Karpas-422 (cell line): ENCODE data around the gene SPEM2. TPM values are rescaled to one million over a fixed set of nuclear protein-coding genes. Genes with fewer than 3 reads are reported as not detected.

Experiments
- DNase-seq: peaks from one replicate; pipeline ENCODE4 v3.0.0-alpha.2; 2015
- H2AFZ ChIP-seq: fragments of 200-600 bp; sonication (generic); 2 replicates; pipeline ENCODE4 v1.6.1; 2014; ENCODE audit warnings: antibody characterized with exemption, low read length, mixed read lengths
- H3K27ac ChIP-seq: fragments of 200-600 bp; sonication (generic); 2 replicates; pipeline ENCODE4 v1.5.1; 2014; ENCODE audit warnings: mild to moderate bottlenecking, low read length, moderate library complexity
- H3K27me3 ChIP-seq: fragments of 200-600 bp; sonication (generic); 2 replicates; pipeline ENCODE4 v1.6.1; 2014; ENCODE audit warnings: low read length, mixed read lengths
- H3K36me3 ChIP-seq: fragments of 200-600 bp; sonication (generic); 2 replicates; pipeline ENCODE4 v1.6.1; 2014; ENCODE audit warnings: low read length, mixed read lengths; ENCODE audit not compliant: insufficient read depth
- H3K4me1 ChIP-seq: fragments of 200-600 bp; sonication (generic); 2 replicates; pipeline ENCODE4 v1.6.1; 2014; ENCODE audit warnings: mild to moderate bottlenecking, low read length, mixed read lengths
- H3K4me2 ChIP-seq: fragments of 200-600 bp; sonication (generic); 2 replicates; pipeline ENCODE4 v1.6.1; 2014; ENCODE audit warnings: low read length, low read depth, mild to moderate bottlenecking; ENCODE audit not compliant: poor library complexity, severe bottlenecking
- H3K4me3 ChIP-seq: fragments of 200-600 bp; sonication (generic); 2 replicates; pipeline ENCODE4 v1.5.1; 2014; ENCODE audit warnings: mild to moderate bottlenecking, antibody characterized with exemption, low read length, mixed read lengths
- H3K79me2 ChIP-seq: fragments of 200-600 bp; sonication (generic); 2 replicates; pipeline ENCODE4 v1.6.1; 2014; ENCODE audit warnings: mild to moderate bottlenecking, low read length, mixed read lengths
- H3K9ac ChIP-seq: fragments of 200-600 bp; sonication (generic); 2 replicates; pipeline ENCODE4 v1.6.0; 2014; ENCODE audit warnings: low read length
- H3K9me2 ChIP-seq: fragments of 200-600 bp; sonication (generic), shearing (Covaris generic); replicated peaks from 2 replicates; pipeline ENCODE4 v1.6.0; 2014; ENCODE audit warnings: mild to moderate bottlenecking, low read length, moderate library complexity; ENCODE audit not compliant: insufficient read depth
- H3K9me3 ChIP-seq: fragments of 300-700, 200-600 bp; sonication (generic); 2 replicates; pipeline ENCODE4 v1.6.1; 2014; ENCODE audit warnings: low read length, mixed read lengths
- H4K20me1 ChIP-seq: fragments of 200-600 bp; sonication (generic); 2 replicates; pipeline ENCODE4 v1.6.1; 2014; ENCODE audit warnings: mild to moderate bottlenecking, antibody characterized with exemption, low read length, low read depth; ENCODE audit not compliant: insufficient read depth
- total RNA-seq: library from RNA; depleted of rRNA; stranded (reverse); fragments of >200 nt; shearing (Covaris generic); gene quantifications from 2 replicates; pipeline ENCODE4 v1.2.3, GENCODE V29; 2014; ENCODE audit warnings: low replicate concordance

SPEM2 gene
- total RNA-seq, 1 experiment from 2014 or later = not detected

DNA sequence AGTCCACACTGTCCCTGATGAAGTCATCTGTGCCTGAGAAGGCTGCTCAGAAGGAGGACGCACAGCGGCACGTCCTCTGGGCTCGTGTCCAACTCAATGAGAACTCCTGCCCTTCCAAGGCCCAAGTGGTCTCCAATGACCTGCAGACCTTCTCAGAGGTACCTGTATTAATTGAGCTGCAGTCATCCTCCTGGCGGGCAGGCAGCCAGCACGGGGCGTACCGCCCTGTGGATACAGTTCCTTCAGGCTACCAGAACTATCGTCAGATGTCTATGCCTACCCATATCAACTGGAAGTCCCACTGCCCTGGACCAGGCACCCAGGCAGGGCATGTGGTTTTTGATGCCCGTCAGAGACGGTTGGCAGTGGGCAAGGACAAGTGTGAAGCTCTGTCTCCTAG, 6.9 kb downstream of the SPEM2 start:
- Histone ChIP-seq H4K20me1 (0 out of 2 replicates have a peak, but pooled peaks cover under 1% of the 10 kb centered on the region), H3K9ac (no peak overlapping the region), H3K4me1 (peaks cover 12% of the 10 kb centered on the region), H3K9me2 (no peaks in the 10 kb centered on the region), H3K9me3 (no peaks in the 10 kb centered on the region), H3K36me3 (no peaks in the 10 kb centered on the region), H3K4me2 (no peak overlapping the region), H3K79me2 (0 out of 2 replicates have a peak, but pooled peaks cover 4% of the 10 kb centered on the region), H3K27ac (no peak overlapping the region), H3K4me3 (no peak overlapping the region), H3K27me3 (no peaks in the 10 kb centered on the region), H2AFZ (no peak overlapping the region)
- DNase-seq = no peak

DNA sequence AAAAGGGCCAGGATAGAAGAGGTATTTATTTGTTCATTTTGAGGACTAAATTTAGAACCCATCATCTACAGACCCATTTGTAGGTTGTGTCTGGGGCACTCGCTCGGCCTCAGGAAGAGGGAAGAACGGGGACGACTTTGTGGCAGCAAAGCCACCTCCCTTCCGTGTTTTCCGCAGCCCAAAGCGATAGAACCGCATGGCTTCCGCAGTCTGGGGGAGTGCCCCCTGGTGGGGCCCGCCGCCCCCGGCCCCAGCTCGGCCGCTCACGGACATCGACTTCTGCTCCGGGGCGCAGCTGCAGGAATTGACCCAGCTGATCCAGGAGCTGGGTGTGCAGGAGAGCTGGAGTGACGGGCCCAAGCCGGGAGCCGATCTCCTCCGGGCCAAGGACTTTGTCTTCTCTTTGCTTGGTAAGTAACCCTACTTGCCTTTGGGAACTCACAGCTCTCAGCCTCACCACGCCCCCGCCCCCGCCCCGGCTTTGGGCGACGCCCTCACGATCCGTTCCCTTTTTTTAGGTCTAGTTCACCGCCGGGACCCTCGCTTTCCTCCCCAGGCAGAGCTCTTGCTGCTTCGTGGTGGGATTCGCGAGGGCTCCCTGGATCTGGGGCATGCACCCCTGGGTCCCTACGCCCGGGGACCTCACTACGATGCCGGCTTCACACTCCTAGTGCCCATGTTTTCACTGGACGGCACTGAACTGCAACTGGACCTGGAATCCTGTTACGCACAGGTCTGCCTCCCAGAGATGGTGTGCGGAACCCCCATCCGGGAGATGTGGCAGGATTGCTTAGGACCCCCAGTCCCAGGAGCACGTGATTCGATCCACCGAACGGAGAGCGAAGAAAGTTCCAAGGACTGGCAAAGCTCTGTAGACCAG, 10.5 kb downstream of the SPEM2 start:
- Histone ChIP-seq H3K9ac (peak overlapping the region; percentile 73), H3K9me2 (no peaks in the 10 kb centered on the region), H3K27ac (no peak overlapping the region), H3K4me1 (peaks cover 25% of the 10 kb centered on the region), H3K9me3 (no peaks in the 10 kb centered on the region), H3K79me2 (0 out of 2 replicates have a peak, but pooled peaks cover 4% of the 10 kb centered on the region), H4K20me1 (peaks cover 9% of the 10 kb centered on the region; the same call in 1 of the 2 replicates), H3K4me3 (peak overlapping the region; percentile 75), H3K27me3 (no peaks in the 10 kb centered on the region), H3K4me2 (peak overlapping the region; percentile 86), H2AFZ (peak overlapping the region; percentile 47; the same call in 1 of the 2 replicates), H3K36me3 (no peaks in the 10 kb centered on the region)
- peak; percentile 84 for DNase-seq

DNA sequence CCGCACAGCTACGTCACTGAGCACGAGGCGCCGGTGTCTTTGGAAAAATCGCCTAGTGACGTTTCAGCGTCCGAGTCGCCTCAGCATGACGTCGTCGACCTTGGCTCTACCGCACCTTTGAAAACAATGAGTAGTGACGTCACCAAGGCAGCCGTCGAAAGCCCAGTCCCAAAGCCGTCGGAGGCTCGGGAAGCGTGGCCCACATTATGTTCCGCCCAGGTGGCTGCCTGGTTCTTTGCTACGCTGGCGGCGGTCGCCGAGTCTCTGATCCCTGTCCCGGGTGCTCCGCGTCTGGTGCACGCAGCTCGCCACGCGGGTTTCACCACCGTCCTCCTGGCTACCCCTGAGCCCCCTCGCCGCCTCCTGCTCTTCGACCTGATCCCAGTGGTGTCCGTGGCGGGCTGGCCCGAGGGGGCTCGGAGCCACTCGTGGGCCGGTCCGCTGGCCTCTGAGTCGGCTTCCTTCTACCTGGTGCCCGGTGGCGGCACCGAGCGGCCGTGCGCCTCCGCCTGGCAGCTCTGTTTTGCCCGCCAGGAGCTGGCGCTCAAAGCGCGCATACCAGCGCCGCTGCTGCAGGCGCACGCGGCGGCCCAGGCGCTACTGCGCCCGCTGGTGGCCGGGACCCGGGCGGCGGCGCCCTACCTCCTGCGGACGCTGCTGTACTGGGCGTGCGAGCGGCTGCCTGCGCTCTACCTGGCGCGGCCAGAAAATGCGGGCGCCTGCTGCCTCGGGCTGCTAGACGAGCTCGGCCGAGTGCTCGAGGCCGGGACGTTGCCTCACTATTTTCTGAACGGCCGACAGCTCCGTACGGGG, 11.3 kb downstream of the SPEM2 start:
- Histone ChIP-seq H3K36me3 (no peaks in the 10 kb centered on the region), H3K79me2 (0 out of 2 replicates have a peak, but pooled peaks cover 4% of the 10 kb centered on the region), H3K4me3 (peak overlapping the region; percentile 75), H3K9me3 (no peaks in the 10 kb centered on the region), H3K4me1 (peaks cover 27% of the 10 kb centered on the region), H3K4me2 (peak overlapping the region; percentile 86), H3K27ac (no peak overlapping the region), H4K20me1 (peaks cover 9% of the 10 kb centered on the region; the same call in 1 of the 2 replicates), H2AFZ (no peak overlapping the region), H3K27me3 (no peaks in the 10 kb centered on the region), H3K9me2 (no peaks in the 10 kb centered on the region), H3K9ac (peak overlapping the region; percentile 73)
- DNase-seq = peak; percentile 93

DNA sequence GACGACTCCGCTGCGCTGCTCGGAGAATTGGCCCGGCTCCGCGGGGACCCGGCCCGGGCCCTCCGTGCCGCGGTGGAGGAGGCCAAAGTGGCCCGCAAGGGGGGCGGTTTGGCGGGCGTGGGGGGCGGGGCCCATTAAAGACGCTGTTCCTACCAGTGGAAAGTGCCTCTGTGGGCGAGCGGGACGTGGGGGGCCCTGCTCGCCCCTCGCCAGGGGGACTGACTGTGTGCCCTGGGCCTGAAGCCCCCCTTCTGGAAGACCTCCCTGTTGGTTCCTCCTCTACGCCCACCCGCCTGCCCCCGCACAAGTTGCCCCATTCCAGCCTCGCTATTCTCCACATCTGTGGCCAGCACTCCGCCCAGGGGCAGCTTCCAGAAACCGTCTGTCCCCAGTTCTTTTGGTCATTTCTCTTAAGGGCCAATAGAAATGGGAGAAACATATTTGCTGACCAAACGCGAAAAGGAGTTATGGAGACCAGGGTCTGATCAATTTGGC, 12.0 kb downstream of the SPEM2 start:
- Histone ChIP-seq H3K4me3 (no peak overlapping the region), H3K4me2 (peak overlapping the region; percentile 41), H3K9me3 (no peaks in the 10 kb centered on the region), H3K36me3 (no peaks in the 10 kb centered on the region), H3K27ac (no peak overlapping the region), H3K9ac (no peak overlapping the region), H3K79me2 (0 out of 2 replicates have a peak, but pooled peaks cover 4% of the 10 kb centered on the region), H4K20me1 (peaks cover 9% of the 10 kb centered on the region; the same call in 1 of the 2 replicates), H3K9me2 (no peaks in the 10 kb centered on the region), H2AFZ (no peak overlapping the region), H3K27me3 (no peaks in the 10 kb centered on the region), H3K4me1 (peaks cover 27% of the 10 kb centered on the region)
- no peak for DNase-seq

DNA sequence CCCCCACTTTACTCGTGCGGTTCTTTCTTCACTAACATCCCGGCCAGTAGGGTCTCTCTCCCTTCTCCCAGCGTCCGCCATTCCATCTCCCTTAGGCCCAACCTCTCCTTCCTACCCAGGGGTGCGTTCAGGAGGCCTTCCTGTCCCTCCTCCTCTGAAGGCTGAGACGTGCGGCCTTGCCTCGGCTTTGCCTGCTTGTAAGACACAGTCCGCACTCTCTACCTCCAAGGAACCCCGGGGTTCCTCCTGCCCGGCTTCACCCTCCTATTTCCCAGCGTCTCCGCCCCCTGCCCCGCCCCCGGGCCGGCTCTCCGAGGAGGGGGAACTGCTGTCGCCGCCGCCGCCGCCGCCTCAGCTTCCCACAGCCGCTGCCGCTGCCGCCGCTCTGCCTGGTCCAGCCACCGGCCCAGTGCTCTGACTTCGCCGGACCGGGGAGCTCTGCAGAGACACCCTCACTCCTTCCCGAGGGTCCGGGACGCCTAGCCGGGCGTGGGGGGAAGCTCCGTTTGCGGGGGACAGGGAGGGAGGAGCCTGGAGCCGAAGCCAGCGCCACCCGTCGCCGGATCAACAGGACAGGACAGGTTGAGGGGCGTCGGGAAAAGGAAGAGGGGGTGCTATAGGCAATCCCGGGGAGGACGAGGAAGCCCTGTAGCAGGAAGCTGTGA, 12.7 kb downstream of the SPEM2 start:
- Histone ChIP-seq H3K27ac (no peak overlapping the region), H3K4me3 (no peak overlapping the region), H3K9me2 (no peaks in the 10 kb centered on the region), H3K4me2 (no peak overlapping the region), H3K27me3 (no peaks in the 10 kb centered on the region), H4K20me1 (peaks cover 9% of the 10 kb centered on the region; the same call in 1 of the 2 replicates), H3K9me3 (no peaks in the 10 kb centered on the region), H3K79me2 (0 out of 2 replicates have a peak, but pooled peaks cover 4% of the 10 kb centered on the region), H3K4me1 (peaks cover 27% of the 10 kb centered on the region), H3K36me3 (no peaks in the 10 kb centered on the region), H3K9ac (no peak overlapping the region), H2AFZ (no peak overlapping the region)
- DNase-seq = no peak

DNA sequence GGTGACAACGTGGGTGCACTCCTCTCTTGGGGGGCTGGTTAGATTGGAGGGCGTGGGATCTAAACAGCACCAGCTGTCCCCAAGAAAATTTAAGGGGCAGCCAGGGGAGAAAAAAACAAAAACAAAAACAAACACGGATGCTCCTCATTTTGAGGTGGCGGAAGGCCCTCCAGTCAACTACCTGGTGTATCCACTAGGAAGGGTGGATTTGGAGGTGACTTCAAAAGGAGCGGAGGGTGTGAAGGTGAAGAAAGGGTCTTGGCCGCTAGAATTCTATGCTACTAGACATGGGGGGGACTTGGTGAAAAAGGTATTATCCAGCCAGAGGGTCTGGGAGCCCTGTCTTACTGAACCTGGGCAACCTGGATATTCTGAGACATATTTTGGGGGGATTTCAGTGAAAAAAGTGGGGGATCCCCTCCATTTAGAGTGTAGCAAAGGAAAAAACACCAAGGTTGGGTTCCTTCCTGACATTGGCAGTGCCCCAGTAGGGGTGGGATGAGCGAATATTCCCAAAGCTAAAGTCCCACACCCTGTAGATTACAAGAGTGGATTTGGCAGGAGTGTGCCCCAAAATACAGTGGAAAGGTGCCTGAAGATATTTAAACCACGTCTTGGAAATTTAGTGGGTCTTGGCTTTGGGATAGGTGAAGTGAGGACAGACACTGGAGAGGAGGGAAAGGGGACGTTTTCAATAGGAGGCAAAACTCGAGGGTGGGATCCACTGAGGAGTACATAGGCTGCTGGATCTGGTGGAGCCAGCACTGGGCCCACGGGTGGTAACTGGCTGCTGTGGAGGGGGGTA, 13.4 kb downstream of the SPEM2 start:
- Histone ChIP-seq H3K27me3 (no peaks in the 10 kb centered on the region), H3K79me2 (0 out of 2 replicates have a peak, but pooled peaks cover 4% of the 10 kb centered on the region), H3K4me1 (peaks cover 27% of the 10 kb centered on the region), H3K9me2 (no peaks in the 10 kb centered on the region), H3K4me2 (no peak overlapping the region), H3K9me3 (no peaks in the 10 kb centered on the region), H4K20me1 (peaks cover 9% of the 10 kb centered on the region; the same call in 1 of the 2 replicates), H2AFZ (no peak overlapping the region), H3K27ac (no peak overlapping the region), H3K9ac (no peak overlapping the region), H3K36me3 (no peaks in the 10 kb centered on the region), H3K4me3 (no peak overlapping the region)
- DNase-seq = no peak

DNA sequence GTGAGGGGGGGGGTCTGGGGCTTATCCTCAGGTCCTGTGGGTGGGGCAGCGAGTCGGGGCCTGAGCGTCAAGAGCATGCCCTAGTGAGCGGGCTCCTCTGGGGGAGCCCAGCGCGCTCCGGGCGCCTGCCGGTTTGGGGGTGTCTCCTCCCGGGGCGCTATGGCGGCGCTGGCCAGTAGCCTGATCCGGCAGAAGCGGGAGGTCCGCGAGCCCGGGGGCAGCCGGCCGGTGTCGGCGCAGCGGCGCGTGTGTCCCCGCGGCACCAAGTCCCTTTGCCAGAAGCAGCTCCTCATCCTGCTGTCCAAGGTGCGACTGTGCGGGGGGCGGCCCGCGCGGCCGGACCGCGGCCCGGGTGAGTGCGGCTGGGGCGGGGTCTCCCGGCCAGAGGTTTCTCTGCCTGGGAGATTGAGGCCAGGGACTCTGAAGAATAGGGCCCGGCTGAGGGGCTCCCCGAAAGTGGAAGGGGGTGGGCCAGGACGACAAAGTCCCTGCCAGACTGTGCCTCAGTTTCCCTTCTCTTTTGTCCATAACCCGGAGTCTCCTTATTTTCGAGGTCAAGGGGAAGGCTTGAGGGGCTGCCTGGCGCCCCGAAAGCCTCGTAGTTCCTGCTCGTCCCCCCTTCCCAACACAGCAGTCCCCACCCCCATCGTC, 14.2 kb downstream of the SPEM2 start, which contains the start of gene FGF11:
Gene FGF11, plus strand, starts transcription at position 51 of the 651 bp plus-strand sequence. Its CDS starts 109 bp downstream, at position 160.
- no peaks in the 10 kb centered on the region for H3K9me3 ChIP-seq
- H2AFZ ChIP-seq = no peak within 1 kb of the TSS
- H3K4me1 ChIP-seq = peaks cover 27% of the 10 kb centered on the region
- H3K36me3 ChIP-seq = no peaks in the 10 kb centered on the region
- peak within 1 kb of the TSS; percentile 10 for H3K4me2 ChIP-seq
- no peak within 1 kb of the TSS for H3K9ac ChIP-seq
- 0 out of 2 replicates have a peak, but pooled peaks cover 4% of the 10 kb centered on the region for H3K79me2 ChIP-seq
- no peak within 1 kb of the TSS for H3K27ac ChIP-seq
- no peaks in the 10 kb centered on the region for H3K27me3 ChIP-seq
- H4K20me1 ChIP-seq = peaks cover 9% of the 10 kb centered on the region; the same call in 1 of the 2 replicates
- H3K9me2 ChIP-seq = no peaks in the 10 kb centered on the region
- DNase-seq = no peak
- no peak within 1 kb of the TSS for H3K4me3 ChIP-seq
